ENCODE measurements around the gene RBMS3.
"Not testable (repeated sequence)": the region's sequence is repeated elsewhere in the genome, so short reads cannot be mapped to it uniquely, and the experiment has no call there.

The RBMS3 gene

DNA sequence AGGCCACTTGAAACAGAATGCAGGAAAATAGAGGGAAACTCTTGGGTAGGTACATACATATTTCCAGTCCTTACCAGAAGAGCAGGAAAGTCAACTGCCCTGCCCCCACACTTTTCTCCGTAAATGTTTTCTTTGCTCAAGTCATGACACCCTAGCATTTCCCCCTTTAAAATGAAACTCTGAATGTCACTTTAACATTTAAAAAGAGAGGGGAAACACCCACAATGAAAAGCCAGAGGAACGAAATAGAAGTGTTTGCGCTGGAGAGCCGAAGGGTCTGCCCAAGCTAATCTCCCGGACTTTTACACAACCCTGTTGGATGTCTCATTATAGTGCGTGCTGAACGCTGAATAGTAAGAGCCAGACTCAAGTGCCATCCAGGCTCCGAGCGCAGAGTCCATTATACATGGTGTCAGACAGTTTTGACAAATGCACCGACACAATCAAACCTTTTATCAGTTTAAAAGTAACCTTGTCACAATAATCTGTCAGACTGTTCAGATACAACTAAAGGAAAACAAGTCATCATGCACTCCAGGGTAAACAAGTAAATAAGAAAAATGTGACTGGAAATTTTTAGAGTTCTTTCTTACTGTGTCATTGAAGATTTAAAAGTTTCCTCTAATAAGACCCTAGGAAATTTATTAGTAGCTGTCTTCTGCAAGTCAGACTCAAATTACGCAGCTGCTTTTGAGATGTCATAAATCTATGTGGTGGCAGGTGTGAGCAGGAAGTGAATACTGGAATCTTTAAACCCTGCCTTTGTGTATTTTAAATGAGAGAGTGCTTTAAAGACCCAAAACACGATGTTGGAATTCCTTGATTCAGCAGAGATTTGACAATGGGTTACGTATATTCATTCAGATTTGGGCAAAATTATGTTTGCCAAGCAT lies 159.8 kb downstream of the RBMS3 start:
- DNase-seq, result no peak

DNA sequence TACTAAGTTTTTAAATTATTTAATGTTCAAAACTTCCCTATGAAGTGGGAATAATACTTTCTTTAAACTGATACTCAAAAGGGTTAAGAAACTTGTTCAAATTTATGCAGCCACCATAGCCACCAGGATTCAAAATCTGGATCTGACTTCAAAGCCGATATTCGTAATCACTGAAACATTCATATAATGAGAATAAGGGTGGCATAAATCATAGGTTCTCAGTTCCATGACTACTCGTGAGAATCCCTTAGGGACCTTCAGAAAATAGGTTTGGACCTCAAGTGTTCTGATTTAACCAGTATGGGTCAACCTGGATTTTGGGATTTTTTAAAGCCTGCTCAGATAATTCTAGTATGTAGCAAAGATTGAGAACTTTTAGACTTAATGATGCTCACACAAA lies 160.6 kb downstream of the RBMS3 start:
- DNase-seq, result no peak

DNA sequence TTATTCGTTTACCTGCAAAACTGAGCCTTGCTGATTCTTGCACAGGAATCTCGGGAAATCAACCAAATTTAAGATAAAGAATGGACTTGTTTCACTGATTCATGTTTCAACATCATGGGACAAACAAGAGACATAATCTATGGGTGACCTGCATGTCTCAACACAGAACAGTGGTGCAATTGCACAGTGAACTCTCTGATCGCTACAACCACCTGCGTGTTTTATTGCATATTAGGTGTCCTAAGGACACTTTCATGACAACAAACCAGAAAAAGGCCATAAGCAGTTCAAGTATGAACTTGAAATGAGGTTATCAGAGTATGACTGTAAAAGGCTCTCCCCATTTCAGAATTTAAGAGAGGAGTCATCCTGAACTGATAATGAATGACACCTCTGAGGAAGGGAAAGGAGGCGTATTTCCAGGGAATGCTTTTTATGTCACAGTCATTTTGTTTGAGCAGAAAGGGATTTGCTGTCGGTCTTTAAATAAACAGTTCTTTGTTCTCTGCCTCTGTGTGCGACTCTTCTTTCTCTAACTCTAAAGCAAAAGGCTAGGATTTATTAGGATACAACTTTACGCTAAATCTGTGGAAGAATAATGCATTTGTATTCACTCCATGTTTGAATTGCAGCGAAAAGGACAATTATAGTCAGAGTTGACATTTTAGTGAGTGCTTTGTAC lies 167.2 kb downstream of the RBMS3 start:
- DNase-seq, result no peak

DNA sequence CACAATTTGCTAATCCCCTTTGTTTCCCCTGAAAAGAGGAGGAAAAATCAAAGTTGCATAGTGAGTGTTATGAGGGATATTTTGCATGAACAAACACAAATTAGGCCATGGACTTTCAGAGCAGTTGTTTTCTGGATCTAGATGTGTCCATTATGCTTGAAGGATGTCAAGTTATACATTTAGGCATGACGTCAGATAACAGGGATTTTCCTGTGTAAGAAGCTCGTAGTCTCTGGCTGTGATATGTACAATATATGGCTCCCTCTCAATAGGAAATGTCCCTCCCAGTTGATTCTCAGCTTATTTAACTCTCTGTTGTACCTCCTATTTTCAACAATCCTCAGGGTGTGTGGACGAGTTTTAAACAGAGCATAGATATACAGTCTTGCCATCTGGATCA lies 171.0 kb downstream of the RBMS3 start:
- no peak for DNase-seq

DNA sequence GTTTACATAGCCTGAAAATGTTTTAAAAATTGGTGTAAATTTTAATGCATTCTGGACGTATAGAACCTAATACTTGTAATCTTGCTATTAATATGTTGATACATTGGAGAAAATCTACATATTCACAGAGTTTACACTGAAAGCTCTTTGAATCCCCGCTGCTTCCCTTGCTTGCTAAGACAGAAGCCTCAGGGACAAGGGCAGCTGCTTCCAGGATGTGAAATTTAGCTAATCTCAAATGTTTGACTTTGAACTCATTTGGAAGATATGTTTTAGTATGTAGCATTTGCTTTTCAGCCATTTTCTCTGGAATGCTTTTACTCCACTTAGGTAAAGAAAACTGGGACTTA lies 172.0 kb downstream of the RBMS3 start:
- DNase-seq, result no peak

DNA sequence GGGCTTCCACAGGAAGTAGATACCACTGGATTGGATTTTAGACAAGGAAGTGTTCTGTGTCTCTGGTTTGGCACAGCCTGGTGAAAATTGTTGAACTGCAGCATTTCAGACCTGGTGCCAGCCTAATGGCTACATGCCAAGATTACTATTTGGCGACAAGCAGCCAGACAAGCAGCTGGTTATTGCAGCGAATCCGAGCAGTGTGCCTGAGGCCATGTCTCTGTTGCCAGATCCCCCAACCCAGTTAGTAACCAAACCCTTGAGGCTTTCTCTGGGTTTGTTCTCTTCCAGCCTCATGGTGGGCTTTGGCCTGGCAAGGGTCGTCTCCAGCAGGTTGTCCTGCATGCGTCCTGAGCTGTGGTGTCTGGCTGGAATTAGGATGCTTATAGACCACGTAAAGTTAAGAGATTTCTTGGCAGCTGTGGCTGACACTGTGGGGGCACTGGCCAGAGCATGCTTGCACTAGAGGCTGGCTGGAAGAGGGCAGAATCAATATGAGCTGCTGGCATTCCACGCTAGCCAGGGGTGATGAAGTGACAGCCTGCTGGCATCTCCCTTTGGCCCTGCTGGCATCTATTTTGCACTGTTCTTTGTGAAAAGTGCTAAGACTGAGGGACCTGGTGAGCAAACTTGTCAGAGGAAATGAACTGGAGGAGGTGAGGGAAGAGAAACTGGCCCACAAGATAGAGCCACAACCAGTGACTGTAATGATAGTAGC lies 172.6 kb downstream of the RBMS3 start:
- no peak for DNase-seq

DNA sequence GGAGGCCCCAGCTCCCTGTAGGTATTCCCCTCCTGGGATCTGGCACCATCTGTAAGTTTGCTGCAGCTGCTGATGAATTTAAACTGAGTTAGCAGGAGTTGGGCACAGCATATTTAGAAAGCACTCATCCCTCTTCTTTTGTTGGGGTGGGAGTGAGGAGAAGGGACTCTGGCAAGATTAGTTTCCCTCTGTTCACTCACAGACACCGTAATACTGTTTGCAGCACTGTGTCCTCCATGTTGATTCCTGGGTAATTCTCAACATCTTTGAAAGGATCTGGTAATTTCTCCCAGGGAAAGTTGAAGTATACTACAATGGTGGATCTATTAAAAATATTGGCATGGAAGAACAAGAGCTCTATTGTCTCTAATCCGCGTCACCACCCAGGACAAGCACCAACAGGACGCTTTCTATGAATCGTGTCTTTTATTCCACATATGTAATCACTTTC lies 173.3 kb downstream of the RBMS3 start:
- no peak for DNase-seq

DNA sequence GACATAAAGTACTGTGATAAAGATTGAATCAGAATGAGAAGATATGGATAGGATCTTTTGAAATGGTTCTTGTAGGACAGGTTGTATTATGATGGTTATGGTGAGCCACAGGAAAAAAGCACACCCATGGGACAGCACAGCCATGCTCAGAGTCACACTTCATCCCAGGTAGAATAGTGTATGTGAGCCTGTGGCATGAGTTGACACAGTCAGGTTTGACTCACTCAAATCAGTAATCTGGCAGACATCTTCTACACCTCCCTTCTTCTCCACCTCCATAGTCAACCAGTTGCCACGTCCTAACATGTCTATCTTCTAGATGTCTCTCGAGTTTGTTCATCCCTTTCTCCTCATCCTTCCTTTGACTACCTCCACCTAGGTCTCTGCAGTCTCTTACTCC lies 176.0 kb downstream of the RBMS3 start:
- DNase-seq, result no peak

DNA sequence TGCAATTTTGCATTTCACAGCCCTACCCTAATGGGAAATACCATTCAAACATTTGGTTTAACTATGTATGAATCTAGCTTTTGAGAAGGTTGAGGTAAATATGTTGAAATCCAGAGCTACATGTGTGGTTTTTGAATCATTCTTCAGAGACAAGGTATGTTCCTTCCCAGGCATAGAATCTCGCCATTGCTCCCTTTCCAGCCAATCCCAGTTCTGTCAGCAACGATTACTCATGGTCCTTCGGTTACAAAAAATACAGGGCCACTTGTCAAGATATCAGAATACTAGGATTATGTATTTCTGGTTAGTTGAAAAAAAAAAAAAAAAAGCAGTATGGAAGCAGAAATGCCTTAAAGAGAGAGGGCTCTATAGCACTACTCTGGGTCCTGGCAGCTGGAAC lies 182.4 kb downstream of the RBMS3 start:
- DNase-seq, result no peak

DNA sequence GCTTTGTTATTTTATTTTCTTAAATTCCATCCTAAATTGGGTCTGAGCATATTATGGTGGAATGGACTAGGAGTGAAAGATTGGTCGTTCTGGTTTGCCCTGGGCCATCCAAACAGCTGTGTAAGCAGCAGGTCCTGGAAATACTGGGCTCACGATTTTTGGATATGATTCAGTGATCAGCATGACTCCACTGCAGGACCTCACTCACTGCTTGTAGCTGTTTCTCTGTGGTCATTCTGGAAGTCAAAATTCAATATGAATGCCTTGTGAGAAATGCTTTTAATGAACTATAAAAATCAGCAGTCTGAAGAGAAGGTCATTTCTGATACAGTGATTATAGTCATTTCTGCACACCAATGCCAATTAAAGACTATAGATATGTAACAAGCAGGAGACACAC lies 185.0 kb downstream of the RBMS3 start:
- no peak for DNase-seq

DNA sequence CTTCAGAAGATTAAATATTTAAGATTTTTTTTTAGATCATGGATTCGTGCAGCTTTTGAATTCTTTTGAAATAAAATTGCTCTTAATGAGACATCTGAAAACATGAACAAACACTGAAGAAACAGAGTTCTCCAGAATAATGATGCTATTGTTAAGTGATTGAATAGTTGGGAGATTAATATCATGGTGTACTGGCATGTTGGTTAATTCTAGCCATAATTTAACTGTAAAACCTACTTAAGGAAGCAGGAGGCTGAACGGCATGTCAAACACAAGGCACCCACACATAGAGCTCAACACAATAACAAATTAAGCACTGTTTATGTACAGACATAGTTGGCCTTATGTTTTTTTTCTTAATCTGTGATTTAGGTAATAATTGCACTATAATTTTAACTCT lies 185.6 kb downstream of the RBMS3 start:
- DNase-seq, result no peak

DNA sequence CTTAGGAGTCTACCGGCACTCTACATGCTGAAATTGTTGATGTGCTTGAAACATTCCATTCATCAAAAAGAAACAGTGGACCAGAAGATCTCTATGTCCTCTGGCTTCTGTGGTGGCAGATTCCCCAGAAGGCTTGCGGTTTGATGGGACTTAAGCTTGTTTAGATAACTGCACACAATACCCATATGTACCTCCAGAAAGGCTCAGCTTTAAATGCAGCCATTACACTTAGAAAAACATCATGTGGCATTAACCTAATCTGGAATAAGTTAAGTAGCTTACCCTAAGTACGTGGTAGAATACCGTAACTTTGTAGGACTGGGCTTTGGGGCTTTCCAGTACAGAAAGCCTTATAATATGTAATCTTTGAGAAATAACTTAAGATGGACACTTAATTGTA lies 187.3 kb downstream of the RBMS3 start:
- no peak for DNase-seq

DNA sequence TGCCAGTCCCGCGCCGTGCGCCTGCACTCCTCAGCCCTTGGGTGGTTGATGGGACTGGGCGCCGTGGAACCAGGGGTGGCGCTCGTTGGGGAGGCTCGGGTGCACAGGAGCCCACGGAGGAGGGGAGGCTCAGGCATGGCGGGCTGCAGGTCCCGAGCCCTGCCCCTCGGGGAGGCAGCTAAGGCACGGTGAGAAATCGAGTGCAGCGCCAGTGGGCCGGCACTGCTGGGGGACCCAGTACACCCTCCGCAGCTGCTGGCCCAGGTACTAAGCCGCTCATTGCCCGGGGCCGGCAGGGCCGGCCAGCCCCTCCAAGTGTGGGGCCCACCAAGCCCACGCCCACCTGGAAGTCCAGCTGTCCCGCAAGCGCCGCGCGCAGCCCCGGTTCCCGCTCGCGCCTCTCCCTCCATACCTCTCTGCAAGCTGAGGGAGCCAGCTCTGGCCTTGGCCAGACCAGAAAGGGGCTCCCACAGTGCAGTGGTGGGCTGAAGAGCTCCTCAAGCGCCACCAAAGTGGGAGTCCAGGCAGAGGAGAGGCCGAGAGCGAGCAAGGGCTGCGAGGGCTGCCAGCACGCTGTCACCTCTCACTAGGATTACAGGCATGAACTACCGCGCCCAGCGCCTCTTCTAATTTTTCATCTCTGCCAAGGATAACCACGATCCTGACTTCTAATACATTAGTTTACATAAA lies 192.8 kb downstream of the RBMS3 start:
- DNase-seq, result not testable (repeated sequence)

DNA sequence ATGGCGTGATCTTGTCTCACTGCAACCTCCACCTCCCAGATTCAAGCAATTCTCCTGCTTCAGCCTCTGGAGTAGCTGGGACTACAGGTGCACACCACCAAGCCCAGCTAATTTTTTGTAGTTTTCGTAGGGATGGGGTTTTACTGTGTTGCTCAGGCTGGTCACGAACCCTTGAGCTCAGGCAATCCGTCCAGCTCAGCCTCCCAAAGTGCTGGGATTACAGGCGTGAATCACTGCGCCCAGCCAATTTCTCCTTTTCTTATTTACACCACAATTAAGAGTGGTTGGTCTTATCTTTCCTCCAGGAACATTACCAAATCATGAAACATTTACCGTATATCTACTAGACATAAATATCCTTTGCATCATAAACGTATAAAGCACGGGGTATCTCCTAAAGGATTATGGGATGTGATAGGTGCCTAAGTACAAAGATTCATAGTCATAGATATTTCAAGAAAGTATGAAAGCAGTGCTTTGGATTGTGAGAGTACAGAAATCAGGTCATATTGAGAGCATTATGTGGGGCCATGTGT lies 194.5 kb downstream of the RBMS3 start:
- DNase-seq, result no peak

DNA sequence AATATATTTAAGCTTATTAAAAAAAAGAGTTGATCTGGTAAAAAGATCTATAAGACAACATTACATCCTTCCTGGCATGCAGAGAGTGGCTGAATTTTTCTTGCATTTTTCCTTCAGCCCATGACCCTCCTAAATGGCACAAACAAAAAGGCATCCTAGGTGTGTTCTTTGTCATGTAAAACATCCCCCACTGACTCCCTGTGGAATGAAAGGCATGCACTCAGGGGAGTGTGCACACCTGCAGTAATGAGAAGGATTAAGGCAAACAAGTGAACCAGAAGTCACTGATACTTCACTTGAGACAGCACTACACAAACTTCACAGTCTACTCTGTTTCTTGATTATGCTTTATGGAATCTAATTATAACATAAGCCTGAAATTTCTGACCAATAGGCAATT lies 195.0 kb downstream of the RBMS3 start:
- no peak for DNase-seq

DNA sequence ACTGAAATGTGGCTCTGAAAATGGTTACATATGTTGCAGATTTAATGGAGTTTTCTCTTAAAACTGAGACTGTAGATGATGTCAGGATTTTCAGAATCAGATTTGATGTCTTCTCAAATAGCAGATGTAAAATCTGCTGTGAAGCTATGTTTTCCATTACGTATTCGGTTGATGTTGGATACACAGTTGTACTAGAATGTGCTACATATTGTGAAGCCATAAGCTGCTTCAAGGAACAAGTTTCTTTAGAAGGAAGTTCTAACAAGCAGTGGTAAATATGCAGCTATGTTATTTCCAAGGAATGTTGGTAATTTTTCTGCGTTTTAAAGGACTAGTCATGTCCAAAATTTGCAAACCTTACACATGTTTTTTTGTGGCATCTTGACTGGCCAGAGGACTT lies 197.7 kb downstream of the RBMS3 start:
- no peak for DNase-seq

DNA sequence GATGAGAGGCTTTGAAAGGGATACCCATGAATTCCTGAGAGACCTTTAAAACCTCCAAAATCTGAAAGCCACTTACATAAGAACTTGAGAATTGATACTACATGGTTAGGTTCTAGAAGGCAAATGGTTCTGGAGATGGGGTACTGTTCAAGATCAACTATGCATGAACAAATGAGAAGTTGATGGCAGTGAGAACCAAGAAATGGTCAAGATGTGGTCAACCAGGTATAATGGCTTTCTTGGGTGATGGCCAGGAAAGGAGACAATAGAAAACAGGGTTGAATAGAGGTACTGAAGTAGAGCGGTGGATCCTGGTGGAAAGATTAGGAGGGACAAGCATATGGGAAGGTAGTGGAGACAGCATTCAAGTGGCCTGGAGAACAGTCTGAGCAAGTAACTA lies 200.4 kb downstream of the RBMS3 start:
- no peak for DNase-seq

DNA sequence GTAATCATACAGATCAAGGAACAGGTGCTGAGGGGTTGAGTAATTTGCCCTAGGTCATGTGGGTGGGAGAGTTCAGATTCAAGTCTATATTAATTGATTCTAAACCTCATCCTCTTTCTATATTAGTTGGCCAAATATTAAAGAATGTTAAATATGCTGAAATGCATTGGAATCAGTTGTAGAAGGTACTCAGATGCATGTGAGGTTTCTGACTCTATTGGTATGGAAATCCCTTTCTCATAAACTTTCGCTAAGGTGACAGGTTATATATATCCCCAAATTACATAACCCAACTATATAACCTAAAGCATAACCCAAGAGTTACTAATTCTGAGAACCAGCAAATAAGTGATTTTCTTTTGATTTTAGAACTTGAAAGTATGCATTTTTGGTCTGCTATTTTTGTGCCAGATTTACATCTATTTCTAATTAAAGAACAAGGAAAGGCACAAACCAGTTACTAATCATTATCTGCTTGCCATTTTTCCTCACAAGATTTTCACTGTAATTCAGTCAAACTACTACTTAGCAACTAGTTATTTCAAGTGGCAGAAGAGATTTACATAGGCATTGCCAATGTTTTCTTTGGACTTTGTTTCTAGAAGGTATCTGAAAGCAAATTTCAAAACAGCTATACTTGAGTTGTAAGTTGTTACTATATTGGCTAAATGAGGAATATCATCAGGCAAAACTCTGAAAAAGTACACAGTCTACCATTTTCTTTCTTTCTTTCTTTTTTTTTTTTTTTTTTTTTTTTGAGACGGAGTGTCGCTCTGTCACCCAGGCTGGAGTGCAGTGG lies 201.3 kb downstream of the RBMS3 start:
- no peak for DNase-seq

DNA sequence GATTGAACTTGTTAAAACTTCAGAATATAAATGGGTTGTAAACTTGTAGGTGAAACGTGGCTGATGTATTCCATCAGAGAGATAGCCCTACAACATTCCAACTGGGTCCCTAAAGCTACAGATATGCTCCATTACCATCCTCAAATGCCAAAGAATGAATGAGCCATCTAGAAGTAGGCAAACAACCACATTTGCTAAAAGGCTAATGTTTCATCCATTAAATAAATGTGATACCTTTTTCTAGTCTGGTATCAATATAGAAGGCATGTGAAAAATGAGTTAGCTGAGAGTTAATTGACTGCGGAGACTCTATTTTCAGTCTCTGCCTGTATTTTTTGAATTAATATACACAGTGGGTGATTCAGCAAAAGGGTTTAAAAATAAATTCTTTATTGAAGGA lies 203.8 kb downstream of the RBMS3 start:
- no peak for DNase-seq

DNA sequence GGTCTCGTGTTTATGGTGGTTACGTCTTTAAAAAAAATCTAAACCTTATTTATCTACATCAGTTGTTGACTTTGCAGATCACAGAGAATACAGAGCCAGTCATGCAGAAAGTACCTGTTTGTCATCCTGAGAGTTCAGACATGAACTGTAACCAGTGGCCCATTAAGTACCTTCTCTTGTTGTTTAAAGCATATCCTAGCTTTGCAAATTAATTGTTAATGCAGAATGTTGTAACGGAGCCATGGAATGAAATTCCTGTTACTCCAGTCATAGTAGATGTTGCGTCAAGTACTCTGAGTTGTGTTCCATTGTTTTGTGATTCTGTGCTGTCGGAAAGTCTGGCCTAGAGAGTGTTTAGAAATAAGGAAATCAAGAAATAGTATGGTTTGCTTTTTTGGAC lies 205.2 kb downstream of the RBMS3 start:
- DNase-seq, result no peak

DNA sequence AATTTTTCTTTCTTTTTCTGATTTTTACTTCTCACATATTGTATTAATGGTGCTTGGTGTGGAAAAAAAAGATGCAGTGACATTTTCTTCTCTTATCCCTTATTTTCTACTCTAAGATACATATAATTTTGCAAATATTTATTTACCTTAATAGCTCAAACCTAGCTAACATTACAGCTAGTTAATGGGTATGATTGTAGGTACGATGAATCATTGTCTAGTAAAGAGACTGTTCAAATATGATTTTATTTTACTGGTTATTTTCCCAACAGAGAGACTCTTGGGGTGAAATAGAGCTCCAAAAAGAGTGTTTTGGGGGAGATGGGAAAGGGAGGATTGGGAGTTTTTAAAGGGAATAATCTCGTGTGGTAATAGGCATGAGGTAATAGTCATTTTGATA lies 206.0 kb downstream of the RBMS3 start:
- no peak for DNase-seq

DNA sequence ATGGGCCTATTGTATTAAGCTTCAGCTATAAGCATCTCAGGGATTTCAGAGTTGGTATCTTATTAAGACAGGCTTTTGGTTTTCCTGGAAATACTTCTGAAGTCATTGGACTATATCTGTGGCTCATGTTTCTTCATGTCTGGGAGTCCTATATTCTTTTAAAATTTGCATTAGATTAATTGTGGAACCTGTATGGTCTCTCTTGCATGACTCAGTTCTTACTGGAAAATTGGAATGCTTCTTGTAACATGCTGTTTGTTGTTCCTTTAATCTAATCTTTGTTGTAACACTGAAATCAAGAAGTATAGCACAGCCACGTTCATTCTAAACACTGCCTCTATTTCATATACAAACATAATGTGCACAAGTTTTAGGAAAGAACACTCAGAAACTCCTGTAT lies 208.1 kb downstream of the RBMS3 start:
- DNase-seq, result no peak

Data from cerebellar nuclear complex (tissue), 1 donor.